Measurements from ENCODE around the gene MMP23B.
"Not testable (repeated sequence)": the region's sequence is repeated elsewhere in the genome, so short reads cannot be mapped to it uniquely, and the experiment has no call there.

GRCh38 chr1:1662830-1663560 lies 31.0 kb downstream of the MMP23B start:
- TF ChIP-seq CTCF (IDR thresholded peaks at IDR 0.05; ENCODE audit: borderline replicate concordance, extremely low read depth, low read length, poor library complexity, severe bottlenecking); EZH2 (IDR thresholded peaks at IDR 0.05; ENCODE audit: borderline replicate concordance, low read depth, low read length, severe bottlenecking): not testable (repeated sequence)
